ENCODE measurements around the gene ZNF93.
"Not testable (repeated sequence)": the region's sequence is repeated elsewhere in the genome, so short reads cannot be mapped to it uniquely, and the experiment has no call there.

ZNF93 gene

DNA sequence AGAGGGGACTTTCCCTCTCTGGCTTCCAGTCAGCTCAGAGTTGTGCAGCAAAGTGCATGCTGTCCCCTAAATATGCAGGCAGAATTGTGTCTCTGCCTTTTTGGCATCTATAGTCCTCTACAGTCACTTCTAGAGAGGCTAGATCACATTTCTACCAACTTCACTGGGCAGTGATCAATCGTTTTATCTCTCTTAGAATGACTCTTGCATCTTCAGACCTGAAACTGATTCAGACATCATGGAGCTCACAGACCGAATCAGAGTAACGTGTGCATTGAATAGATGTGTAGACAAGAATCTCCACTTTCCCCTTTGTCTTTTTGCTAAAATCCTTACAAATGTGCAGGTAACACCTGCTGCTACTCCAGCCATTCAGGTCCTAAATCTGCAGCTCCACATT is 28.8 kb upstream of the ZNF93 start:
- CTCF ChIA-PET, result interaction anchor here (1.3 to 2.5 kb wide), 3 partner anchors 11 to 95 kb away, joined by 3 to 7 read pairs (median 3); no protein-coding TSS in a partner anchor
- TF ChIP-seq, protein P1, sequence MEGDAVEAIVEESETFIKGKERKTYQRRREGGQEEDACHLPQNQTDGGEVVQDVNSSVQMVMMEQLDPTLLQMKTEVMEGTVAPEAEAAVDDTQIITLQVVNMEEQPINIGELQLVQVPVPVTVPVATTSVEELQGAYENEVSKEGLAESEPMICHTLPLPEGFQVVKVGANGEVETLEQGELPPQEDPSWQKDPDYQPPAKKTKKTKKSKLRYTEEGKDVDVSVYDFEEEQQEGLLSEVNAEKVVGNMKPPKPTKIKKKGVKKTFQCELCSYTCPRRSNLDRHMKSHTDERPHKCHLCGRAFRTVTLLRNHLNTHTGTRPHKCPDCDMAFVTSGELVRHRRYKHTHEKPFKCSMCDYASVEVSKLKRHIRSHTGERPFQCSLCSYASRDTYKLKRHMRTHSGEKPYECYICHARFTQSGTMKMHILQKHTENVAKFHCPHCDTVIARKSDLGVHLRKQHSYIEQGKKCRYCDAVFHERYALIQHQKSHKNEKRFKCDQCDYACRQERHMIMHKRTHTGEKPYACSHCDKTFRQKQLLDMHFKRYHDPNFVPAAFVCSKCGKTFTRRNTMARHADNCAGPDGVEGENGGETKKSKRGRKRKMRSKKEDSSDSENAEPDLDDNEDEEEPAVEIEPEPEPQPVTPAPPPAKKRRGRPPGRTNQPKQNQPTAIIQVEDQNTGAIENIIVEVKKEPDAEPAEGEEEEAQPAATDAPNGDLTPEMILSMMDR (IDR thresholded peaks at IDR 0.05; ENCODE audit: control extremely low read depth, extremely low read depth, low read depth, missing control alignments), result no peak
- no peak for DNase-seq (ENCODE audit: extremely low spot score)
- POLR2A ChIA-PET, result no interaction called here

DNA sequence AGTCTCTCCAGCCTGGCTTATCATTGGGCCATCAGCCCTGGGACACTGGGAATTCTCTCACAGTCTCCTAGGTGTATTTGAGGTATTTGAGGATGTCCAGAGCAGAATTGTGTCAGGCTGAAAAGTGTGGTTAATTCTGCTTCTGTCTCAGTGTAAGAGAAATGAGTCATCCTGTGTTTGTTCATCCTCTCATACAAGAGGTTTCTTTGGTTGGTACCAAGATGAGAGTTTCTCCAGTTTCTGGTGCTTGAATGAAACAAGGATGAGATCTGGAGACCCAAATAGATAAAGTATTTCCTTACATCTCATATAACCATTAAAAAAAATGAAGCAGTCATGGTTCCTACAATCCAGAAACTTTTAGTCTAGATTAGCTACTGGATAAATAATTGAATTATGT is 27.4 kb upstream of the ZNF93 start:
- CTCF ChIA-PET, result no interaction called here
- POLR2A ChIA-PET, result no interaction called here

DNA sequence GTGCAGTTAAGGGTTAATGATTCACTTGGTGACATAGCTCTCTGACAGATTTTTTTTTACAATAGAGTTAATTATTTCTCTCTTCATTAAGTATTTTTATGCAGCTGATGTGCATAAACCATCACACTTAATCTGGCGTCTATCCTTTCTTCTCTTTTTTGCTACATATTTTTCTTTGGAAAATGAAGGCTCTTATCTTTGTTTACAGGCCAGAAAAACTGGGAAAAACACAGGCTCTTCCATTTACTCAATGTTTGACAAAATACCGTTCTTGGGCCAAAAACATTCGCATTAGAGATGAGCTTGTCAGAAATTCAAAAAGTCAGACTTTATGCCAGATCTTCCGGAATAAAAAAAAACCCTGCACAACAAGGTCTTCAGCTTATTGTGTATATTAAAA is 23.0 kb upstream of the ZNF93 start:
- DNase-seq (ENCODE audit: extremely low spot score), result no peak
- TF ChIP-seq, protein P1 (IDR thresholded peaks at IDR 0.05; ENCODE audit: control extremely low read depth, extremely low read depth, low read depth, missing control alignments), result no peak
- ChIA-PET CTCF (no interaction called here), POLR2A (no interaction called here)

More for the DNA sequence above, 27.4 kb upstream of the ZNF93 start:
- DNase-seq (ENCODE audit: extremely low spot score), result no peak
- TF ChIP-seq, protein P1 (IDR thresholded peaks at IDR 0.05; ENCODE audit: control extremely low read depth, extremely low read depth, low read depth, missing control alignments), result no peak

DNA sequence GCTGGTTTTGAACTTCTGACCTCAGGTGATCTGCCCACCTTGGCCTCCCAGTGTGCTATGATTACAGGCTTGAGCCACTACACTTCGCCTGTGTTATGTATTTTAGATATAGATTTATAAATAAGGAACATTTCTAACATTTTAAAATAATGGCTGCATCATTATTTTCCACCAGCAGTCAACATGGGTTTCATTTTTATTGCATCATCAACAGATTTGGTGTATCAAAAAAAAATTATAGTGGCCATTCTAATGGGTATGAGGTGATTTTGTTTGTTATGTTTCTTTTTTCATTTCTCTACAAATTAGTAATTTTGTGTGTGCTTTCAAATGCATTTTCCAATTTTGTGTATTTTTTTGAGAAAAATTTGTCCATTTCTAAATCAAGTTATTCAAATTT is 16.2 kb upstream of the ZNF93 start:
- CTCF ChIA-PET, result no interaction called here
- TF ChIP-seq, protein P1 (IDR thresholded peaks at IDR 0.05; ENCODE audit: control extremely low read depth, extremely low read depth, low read depth, missing control alignments), result no peak

DNA sequence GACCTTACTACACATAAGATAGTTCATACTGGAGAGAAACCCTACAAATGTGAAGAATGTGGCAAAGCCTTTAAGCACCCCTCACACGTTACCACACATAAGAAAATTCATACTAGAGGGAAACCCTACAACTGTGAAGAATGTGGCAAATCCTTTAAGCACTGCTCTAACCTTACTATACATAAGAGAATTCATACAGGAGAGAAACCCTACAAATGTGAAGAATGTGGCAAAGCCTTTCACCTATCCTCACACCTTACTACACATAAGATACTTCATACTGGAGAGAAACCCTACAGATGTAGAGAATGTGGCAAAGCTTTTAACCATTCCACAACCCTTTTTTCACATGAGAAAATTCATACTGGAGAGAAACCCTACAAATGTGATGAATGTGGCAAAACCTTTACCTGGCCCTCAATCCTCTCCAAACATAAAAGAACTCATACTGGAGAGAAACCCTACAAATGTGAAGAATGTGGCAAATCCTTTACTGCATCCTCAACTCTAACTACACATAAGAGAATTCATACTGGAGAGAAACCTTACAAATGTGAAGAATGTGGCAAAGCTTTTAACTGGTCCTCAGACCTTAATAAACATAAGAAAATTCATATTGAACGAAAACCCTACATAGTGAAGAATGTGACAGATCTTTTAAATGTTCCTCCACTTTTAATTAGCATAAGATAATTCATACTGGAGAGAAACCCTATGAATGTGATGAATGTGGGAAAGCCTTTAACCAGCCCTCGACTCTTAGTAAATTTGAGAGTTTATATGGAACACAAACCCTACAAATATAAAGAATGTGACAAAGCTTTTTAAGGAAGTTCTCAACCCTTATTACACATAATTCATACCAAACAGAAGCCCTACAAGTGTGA is 8.4 kb upstream of the ZNF93 start:
- POLR2A ChIA-PET; DNase-seq (ENCODE audit: extremely low spot score); CTCF ChIA-PET: not testable (repeated sequence)

More for the DNA sequence above, 16.2 kb upstream of the ZNF93 start:
- DNase-seq (ENCODE audit: extremely low spot score), result no peak
- POLR2A ChIA-PET, result no interaction called here

DNA sequence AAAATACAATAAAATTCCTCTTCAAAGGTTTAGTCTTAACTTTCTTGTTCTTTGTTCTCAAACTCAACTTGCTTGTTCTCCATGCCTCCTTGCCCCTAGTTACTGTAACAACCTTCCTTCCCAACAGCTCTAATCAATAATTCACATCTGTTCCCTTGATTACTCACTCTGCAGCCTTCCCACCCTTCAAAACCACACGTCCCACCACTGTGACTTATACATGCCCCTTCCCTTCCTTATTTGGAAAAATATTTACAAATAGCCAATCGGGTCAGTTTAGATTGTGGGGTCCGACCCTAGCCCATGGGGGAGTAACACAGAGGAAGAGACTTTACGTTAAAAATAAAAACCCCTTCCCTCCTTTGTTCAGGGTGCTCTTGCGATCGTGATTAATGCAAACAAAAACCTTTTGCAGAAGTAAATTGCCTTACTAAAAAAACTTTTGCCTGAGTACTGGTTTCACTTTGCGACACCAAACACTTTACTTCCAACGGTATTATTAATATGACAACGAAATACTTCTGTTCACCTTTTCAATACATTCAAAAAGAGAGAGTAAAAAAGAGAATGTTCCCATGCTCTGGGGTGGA is 512 bp upstream of the ZNF93 start:
- no peak for DNase-seq (ENCODE audit: extremely low spot score)
- ChIA-PET CTCF (interaction anchor here (0.6 to 1.5 kb wide), 3 partner anchors 24 to 1117 kb away, joined by 3 to 4 read pairs (median 3); no protein-coding TSS in a partner anchor), POLR2A (interaction anchor here (0.5 to 1.9 kb wide), 4 partner anchors 34 to 238 kb away, joined by 3 to 9 read pairs (median 6); partner anchors contain the start of gene ZNF253)
- TF ChIP-seq, protein P1 (IDR thresholded peaks at IDR 0.05; ENCODE audit: control extremely low read depth, extremely low read depth, low read depth, missing control alignments), result no peak

DNA sequence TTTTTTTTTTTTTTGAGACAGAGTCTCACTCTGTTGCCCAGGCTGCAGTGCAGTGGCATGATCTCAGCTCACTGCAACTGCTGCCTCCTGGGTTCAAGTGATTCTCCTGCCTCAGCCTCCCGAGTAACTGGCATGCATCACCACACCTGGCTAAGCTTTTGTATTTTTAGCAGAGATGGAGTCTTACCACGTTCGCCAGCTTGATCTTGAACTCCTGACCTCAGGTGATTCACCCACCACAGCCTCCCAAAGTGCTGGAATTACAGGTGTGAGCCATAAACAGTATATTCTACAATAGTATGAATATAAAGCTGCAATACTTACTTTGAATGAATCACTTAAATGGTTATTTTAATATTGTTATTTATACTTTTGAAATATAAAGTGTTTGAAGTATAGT is 6.8 kb downstream of the ZNF93 start:
- POLR2A ChIA-PET; DNase-seq (ENCODE audit: extremely low spot score); CTCF ChIA-PET: not testable (repeated sequence)
